ENCODE results near the gene TTC21A. TPM values are rescaled to one million over a fixed set of nuclear protein-coding genes. Genes with fewer than 3 reads are reported as not detected.

TTC21A gene
- total RNA-seq, 1 donor from 2014 or later, result 12.3 TPM

GRCh38 chr3:39140341-39140971 is 33.0 kb downstream of the TTC21A start:
- H3K4me1 Mint-ChIP-seq, result peaks cover 34% of the 10 kb centered on the region
- H3K9me3 Mint-ChIP-seq, result no peaks in the 10 kb centered on the region
- peaks cover 19% of the 10 kb centered on the region for H3K36me3 Mint-ChIP-seq
- H3K4me3 Mint-ChIP-seq, result peak overlapping the region; percentile 37
- no peaks in the 10 kb centered on the region for H3K27me3 Mint-ChIP-seq (ENCODE audit: low read depth)
- no peak for TF ChIP-seq CTCF (IDR thresholded peaks at IDR 0.05; ENCODE audit: unreplicated experiment)
- DNase-seq (ENCODE audit: low spot score in 2 of 2, unreplicated experiment in 2 of 2), result no peak
- peak overlapping the region; percentile 91 for H3K27ac Mint-ChIP-seq

GRCh38 chr3:39141171-39141995 is 33.9 kb downstream of the TTC21A start:
- H3K4me3 Mint-ChIP-seq, result no peak overlapping the region
- peak in 1 of 2 experiments; percentile 73 for DNase-seq (ENCODE audit: low spot score in 2 of 2, unreplicated experiment in 2 of 2)
- H3K4me1 Mint-ChIP-seq, result peaks cover 42% of the 10 kb centered on the region
- no peak for TF ChIP-seq CTCF (IDR thresholded peaks at IDR 0.05; ENCODE audit: unreplicated experiment)
- H3K36me3 Mint-ChIP-seq, result peaks cover 24% of the 10 kb centered on the region
- H3K9me3 Mint-ChIP-seq, result no peaks in the 10 kb centered on the region
- H3K27me3 Mint-ChIP-seq (ENCODE audit: low read depth), result no peaks in the 10 kb centered on the region
- peak overlapping the region; percentile 91 for H3K27ac Mint-ChIP-seq

- Mint-ChIP-seq H3K4me1 (peaks cover 49% of the 10 kb centered on the region), H3K36me3 (peaks cover 25% of the 10 kb centered on the region), H3K27ac (peak overlapping the region; percentile 91), H3K4me3 (no peak overlapping the region), H3K9me3 (no peaks in the 10 kb centered on the region), H3K27me3 (ENCODE audit: low read depth) (no peaks in the 10 kb centered on the region)
- DNase-seq (ENCODE audit: low spot score in 2 of 2, unreplicated experiment in 2 of 2), result no peak
- TF ChIP-seq CTCF (IDR thresholded peaks at IDR 0.05; ENCODE audit: unreplicated experiment), result no peak
Measured at GRCh38 chr3:39142067-39142466, 34.6 kb downstream of the TTC21A start.

GRCh38 chr3:39143051-39143885 is 35.8 kb downstream of the TTC21A start:
- peak overlapping the region; percentile 66 for H3K27ac Mint-ChIP-seq

More at GRCh38 chr3:39143051-39143885, 35.8 kb downstream of the TTC21A start:
- Mint-ChIP-seq H3K4me1 (peaks cover 61% of the 10 kb centered on the region), H3K4me3 (no peak overlapping the region), H3K27me3 (ENCODE audit: low read depth) (no peaks in the 10 kb centered on the region), H3K9me3 (no peaks in the 10 kb centered on the region), H3K36me3 (peaks cover 21% of the 10 kb centered on the region)
- peak in 1 of 2 experiments; percentile 36 for DNase-seq (ENCODE audit: low spot score in 2 of 2, unreplicated experiment in 2 of 2)
- TF ChIP-seq CTCF (IDR thresholded peaks at IDR 0.05; ENCODE audit: unreplicated experiment), result no peak
